Raji (cell line): ENCODE measurements around the gene IGLON5.

ENCODE experiments used
- POLR2A ChIP-seq: IDR thresholded peaks from 2 replicates; pipeline ENCODE4 v1.6.1; 2011; ENCODE audit warnings: low read depth, low read length, control low read depth; ENCODE audit not compliant: insufficient read depth

Gene IGLON5

DNA sequence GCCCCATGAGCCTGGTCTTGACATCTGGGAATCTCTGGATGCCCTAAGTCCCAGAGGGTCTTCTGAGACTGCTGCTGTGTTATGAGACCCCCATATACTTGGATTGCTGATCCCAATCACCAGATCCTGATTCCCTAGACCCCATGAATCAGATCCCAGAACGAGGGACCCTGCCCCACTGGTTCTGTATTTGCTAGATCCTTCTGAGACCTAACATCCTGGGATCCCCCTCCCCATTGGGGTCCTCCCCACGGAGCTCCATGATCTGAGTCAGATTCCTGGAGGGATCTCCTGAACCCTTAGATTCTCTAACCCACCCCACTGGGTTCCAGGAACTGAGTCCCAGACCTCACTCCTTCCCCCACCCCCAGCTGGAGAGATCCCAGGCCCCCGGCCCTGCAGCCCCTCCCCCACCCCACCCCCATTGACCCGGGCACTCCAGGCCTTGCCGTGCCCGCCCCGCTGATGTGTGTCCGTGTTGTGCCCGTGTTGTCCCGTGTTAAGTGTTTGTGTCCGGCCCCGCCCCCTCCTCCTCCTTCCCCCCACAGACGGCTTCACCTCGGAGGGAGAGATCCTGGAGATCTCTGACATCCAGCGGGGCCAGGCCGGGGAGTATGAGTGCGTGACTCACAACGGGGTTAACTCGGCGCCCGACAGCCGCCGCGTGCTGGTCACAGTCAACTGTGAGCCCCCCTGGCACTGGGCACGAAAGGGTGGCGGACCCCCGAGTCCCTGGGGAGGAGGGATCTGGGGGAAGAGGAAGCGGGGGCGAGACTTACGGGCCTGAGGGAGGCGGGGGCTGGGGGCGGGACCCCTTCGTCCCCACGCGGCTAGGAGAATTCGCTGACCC is 15.0 kb downstream of the IGLON5 start:
- no peak for TF ChIP-seq POLR2A

DNA sequence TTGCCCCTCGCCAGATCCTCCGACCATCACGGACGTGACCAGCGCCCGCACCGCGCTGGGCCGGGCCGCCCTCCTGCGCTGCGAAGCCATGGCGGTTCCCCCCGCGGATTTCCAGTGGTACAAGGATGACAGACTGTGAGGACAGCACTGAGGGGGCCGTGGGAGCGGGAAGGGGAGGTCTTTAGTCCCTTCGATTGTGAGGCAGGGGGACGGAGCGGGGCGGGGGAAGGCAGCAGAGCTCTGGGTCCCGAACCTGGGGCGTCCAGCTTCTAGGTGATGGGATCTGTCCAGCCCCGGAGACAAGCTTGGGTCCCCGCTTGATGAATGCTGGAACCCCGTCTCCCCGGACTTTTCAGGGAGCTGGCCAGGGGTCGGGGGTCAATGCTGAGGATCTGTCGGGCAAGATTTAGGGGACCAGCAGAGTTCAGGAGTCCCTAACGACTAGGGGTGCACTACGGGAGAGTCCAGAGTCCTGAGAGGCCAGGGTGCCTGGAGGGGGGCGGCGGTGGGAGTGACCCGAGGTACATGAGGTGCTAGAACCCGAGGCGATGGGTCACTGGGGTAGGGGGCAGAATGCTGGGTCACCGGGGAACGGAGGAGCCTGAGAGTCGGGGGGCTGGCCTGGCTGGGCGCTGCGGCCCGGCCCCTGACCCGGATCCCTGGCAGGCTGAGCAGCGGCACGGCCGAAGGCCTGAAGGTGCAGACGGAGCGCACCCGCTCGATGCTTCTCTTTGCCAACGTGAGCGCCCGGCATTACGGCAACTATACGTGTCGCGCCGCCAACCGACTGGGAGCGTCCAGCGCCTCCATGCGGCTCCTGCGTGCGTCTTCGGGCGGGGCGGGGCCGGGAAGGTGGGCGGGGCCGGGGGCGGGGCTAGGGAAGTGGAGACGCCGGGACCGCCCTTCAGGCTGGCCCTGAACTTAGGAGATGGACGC is 15.9 kb downstream of the IGLON5 start:
- no peak for TF ChIP-seq POLR2A

DNA sequence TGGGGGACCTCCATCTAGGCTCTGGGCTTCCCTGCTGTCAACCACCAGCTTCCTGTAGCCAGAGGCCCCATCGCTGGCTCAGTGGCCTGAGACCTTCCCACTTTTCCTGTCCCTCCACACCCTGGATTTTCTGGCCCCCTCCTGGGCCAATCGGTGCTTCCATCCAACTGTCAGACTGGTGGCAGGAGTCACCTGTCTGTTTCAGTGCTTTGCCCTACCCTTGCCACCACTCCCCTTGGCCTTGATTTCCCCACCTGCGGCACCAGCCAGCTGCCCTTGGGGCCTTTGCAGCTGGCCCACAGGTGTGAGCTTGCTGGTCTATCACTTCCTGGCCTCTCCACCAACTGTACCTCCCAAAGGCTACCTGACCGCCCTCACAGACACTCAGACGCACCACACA is 18.0 kb downstream of the IGLON5 start:
- no peak for TF ChIP-seq POLR2A

DNA sequence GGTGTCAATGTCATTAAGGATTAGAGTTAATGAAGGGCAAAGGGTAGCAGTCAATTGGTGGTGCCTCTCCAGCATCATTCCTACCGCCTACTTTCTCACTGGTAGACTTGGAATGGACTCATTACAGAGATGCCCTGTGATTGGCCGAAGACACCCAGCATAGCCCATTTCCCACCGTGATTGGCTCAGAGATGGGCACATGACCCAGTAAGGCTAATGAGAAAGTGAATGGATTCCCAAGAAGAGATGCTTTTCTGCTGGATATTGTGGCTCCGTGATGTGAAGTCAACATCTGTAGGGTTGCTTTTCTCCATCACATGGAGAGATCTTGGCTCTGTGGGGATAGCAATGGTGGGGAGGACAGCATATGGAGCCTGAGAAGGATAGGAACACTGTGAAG is 18.9 kb downstream of the IGLON5 start:
- TF ChIP-seq POLR2A, result no peak

DNA sequence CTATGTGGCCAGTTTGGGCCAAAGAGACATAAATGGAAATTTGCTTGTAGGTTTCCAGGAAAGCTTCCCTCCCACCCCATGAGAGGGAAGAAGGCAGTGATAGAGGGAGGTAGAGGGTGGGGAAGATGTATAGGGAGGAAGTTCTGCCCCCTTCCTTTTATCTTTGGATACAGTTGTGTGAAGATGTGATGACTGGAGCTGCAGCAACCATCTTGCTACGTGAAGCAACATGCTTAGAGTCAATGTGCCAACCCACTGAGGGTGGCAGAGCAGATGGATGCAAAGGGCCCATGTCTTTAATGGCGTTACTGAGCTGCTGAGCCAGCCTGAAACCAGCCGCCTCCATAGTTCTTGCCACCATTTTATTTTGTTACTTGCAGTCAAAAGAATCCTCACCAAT is 19.7 kb downstream of the IGLON5 start:
- TF ChIP-seq POLR2A, result no peak

DNA sequence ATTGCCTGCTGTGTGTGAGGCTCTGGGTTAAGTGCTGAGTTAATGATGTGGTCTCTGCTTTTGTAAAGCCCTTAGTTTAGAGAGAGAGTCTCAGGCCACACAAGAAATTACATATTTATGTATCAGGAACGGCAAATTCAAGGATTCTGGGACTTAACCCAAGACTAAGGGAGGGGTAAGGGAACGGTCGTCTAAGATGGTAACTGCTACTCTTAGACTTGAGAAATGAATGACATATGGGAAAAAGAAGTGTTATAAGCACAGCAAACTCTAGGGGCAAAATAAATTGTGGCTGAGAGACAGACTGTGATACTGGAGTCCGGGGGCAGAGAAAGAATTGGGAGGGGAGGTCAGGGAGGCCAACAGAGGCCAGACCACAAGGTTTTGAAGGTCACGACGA is 20.3 kb downstream of the IGLON5 start:
- no peak for TF ChIP-seq POLR2A

DNA sequence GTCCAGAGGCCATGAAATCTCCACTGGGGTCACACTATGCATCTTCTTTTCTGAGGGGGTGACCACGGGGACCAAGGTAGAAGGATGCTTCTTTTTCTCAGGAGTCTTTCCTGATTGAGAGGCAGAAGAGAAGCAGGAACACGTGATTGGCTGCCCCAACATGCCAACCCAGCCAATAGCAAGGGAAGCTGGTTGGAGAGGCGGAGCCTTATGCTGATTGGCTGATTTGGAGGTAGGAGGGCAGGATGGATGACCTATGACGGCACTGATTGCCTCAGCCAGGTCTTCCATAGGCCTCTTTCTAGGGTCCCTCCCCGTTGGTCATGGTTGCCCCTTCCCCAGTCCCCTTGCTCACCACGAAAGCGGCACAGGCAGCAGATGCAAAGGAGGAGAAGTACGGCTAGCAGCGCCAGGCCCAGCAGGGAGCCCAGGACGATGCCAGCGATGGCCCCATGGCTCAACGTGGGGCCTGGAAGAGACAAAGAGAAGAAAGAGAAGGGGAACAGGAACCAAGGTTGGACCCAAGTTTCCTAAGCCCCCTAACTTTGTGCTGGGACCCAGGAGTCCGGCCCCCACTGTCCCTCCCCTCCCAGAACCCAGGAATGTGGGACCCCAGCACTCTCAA is 22.5 kb downstream of the IGLON5 start:
- TF ChIP-seq POLR2A, result no peak

DNA sequence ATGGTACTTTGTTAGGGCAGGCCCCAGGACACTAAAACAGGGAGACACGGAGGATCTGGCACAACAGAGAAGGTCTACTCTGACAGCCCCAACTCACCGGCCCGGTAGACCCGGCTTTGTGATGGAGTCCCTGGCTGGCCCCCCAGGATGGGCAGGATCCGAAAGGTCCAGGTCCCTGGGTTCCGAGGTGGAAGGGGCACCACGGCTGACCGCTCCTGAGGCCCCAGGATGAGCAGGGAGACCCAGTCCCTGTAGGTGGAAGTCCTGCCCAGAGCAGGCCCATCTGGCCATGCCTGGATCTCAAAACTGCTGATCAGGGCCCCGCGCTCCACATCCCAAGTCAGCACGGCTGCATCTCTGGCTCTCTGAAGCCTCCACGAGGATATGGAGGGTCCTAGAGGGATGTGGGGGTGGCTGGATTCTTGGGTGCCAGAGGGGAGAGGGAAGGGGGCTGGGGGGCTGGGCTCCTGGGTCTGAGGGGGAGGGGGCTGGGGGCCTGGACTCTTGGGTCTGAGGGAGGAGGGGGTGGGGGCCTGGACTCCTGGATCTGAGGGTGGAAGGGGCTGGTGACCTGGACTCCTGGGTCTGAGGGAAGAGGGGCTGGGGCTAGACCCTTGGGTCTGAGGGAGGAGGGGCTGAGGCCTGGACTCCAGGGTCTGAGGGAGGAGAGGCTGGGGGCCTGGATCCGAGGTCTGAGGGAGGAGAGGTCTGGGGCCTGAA is 25.9 kb downstream of the IGLON5 start:
- TF ChIP-seq POLR2A, result no peak

DNA sequence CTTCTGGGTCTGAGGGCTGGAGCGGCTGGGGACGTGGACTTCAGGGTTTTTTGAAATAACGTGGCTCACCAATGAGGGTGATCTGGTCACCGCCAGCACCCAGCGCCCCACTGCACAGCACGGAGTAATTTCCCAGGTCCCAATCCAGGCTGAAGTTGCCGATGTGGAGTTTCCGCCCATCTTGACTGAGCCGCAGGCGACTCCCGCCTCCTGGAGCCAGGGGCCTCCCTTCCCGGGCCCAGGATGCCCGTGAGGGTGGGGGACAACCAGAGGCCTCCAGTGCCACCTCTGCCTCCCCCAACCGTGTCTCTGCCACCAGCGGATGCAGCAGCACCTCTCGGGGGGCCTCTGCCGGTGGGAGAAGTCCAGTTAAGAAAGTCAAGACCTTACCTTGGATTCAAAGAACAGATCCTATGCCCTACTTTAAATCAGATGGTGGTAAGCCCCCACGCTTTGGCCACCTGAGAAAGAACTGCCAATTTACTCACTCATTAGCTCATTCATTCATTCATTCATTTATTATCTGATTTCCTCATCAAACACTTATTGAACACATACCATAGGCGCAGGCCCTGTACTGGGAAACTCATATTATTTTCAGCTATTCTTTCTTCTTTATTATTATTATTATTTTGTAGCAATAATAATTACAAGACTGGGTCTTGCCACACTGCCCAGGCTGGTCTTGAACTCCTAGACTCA is 26.6 kb downstream of the IGLON5 start:
- TF ChIP-seq POLR2A, result no peak

DNA sequence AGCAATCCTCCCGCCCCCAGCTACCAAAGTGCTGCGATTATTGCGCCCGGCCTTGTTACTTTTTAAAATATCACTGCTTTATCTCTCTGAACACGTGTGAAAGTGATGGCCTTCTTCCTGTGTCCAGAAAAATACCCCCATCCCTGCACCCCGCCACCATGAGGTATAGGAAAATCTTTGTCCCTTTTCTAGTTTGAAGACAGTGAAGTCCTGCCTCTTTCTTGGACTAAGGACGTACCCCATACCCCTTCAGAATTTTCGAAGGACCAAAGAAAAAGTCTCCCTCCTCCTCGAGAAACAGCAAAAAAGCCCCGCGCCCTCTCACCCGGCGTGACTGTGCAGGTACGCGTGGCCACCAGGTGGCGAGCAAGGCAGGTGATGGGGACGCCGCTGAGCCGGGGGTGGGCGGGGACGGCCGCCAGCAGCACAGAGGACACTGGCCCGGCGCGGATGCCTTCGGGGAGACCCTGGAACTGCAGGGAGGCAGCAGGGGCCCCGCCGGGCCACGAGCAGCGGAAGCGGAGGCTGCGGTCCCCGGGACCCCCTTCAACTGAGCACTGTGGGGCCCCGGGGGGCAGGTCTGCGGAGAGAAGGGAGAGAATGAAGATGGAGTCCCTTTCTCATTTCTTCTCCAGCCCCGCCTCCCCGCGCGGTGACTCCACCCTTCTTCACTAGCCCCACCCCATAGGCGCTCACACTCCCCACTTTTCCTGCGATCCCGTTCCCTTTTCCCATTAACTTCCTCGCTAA is 27.3 kb downstream of the IGLON5 start:
- TF ChIP-seq POLR2A, result no peak

DNA sequence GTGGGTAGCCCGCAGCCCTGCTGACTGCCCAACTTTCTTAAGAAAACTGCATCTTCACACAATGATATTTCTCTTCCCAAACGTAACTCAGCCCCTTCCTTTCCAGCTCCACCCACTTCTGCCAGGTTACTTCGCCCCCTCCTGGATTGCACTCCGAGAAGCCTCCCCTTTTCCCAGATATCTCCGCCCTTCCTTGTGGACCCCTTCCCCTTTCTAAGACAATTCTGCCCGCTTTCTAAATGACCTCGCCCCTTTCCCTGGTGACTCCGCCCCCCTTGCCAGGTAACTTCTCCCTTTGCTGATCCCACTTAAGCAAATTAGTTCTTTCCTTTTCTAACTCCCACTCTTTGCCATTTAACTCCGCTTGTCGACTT is 27.9 kb downstream of the IGLON5 start:
- no peak for TF ChIP-seq POLR2A

DNA sequence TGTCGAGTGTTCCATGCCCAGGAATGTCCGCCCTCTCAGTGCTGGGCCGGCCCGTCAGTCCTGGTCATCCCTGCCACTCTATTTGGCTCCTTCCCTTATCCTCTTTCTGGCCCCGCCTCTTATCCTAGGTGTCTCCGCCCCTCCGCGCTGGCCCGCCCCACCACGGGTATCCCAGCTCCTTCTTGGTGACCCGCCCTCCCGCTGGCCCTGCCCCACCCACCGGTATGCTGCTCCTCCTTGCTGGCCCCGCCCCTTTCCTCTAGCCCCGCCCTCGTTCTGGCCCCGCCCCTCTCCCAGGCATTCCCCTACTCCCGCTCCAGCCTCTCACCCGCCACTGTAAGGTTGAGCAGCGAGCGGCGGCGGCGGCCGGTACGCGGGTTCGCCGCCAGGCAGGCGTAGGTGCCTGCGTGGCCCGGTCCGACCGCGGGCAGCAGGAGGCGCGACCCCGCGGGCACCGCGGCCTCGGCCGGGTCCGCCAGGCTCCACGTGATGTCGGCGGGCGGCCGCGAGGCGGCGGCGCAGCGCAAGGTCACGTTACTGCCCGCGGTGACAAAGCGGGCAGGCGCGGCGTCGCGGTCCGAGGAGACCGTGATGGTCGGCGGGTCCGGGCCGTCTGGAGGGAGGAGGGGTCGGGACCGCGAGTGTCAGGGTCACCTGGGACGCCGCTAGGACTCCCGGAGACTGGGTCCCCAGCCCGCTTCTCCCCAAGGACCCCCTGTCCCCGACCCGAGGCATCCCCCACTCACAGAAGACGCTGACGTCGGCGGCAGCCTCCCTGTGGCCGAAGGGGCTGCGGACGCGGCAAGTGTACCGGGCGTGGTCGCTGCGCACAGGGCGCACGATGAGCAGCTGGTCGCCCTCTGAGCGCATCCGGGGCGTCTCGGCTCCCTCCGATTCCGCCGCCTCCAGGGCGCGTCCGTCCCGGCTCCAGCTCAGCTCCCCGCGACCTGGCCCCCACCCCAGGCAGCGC is 28.5 kb downstream of the IGLON5 start:
- TF ChIP-seq POLR2A, result no peak

DNA sequence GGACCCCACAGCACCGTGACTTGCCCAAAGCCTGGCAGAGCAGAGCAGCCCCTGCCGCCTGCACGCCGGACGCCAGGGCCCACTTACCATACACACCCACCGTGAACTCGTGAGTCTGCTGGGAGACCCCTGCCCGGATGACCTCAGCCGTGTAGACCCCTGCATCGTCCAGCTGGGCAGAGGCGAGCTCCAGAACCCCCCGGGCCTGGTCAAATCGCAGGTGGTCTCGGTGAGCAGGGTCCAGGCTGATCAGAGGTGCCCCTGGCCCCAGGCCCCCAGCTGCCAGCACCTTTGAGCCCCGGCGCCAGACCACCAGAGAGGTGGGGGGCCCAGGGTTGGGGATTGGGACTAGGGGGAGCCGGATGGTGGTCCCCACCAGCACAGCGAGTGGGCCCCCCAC is 29.6 kb downstream of the IGLON5 start:
- no peak for TF ChIP-seq POLR2A
